HG02970 (cell line): ENCODE results near the gene PCDHA2.
"Not testable (repeated sequence)": the region's sequence is repeated elsewhere in the genome, so short reads cannot be mapped to it uniquely, and the experiment has no call there.

Experiments
- ATAC-seq: cut with Tn5 transposase; IDR thresholded peaks from one replicate; pipeline ENCODE4 v1.9.1; 2021; ENCODE audit warnings: mild to moderate bottlenecking, moderate library complexity, moderate number of reproducible peaks; ENCODE audit not compliant: unreplicated experiment, low FRiP score

The PCDHA2 gene

DNA sequence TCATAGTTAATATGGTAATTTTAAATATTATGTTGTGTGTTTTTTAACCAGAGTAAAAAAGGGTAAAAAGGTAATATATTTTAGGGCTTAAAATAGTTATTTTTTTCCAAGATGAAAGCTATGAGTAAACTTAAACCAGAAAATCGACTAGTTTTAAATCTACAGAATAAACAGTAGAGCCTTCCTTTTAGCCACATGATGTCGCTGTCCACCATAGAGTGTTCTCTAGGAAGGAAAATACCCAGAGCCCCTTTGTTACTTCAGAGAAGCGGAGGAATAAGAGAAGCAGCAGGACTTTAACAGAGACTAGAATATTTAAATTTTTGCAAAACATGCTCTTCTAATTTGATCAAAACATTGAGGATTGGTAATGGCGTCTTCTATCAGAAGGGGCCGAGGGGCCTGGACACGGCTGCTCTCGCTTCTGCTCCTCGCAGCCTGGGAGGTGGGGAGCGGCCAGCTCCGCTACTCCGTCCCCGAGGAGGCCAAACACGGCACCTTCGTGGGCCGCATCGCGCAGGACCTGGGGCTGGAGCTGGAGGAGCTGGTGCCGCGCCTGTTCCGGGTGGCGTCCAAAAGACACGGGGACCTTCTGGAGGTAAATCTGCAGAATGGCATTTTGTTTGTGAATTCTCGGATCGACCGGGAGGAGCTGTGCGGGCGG lies at the start of gene PCDHA2:
Gene PCDHA2 (plus strand): TSS at position 258 of the 664 bp plus-strand sequence.
- ATAC-seq = no peak

DNA sequence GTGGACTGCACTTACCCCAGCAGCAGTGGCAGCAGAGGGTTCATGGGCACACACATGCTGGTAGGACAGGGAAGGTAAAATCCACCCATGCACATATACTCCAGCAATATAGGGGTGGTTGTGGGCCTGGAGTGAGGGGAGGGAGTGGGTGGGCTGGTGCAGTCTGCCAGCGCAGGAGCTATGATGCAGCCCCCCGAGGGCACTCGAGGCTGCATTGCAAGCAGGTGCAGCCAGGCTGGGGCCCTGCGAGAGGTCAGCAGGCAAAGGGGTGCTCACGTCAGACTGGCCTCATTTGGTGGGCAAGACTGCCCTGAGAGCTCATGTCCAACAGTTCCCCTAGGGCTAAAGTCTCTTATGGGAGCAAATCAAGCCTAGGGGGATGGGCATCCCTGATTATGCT lies 41.1 kb upstream of the PCDHA2 start:
- no peak for ATAC-seq

DNA sequence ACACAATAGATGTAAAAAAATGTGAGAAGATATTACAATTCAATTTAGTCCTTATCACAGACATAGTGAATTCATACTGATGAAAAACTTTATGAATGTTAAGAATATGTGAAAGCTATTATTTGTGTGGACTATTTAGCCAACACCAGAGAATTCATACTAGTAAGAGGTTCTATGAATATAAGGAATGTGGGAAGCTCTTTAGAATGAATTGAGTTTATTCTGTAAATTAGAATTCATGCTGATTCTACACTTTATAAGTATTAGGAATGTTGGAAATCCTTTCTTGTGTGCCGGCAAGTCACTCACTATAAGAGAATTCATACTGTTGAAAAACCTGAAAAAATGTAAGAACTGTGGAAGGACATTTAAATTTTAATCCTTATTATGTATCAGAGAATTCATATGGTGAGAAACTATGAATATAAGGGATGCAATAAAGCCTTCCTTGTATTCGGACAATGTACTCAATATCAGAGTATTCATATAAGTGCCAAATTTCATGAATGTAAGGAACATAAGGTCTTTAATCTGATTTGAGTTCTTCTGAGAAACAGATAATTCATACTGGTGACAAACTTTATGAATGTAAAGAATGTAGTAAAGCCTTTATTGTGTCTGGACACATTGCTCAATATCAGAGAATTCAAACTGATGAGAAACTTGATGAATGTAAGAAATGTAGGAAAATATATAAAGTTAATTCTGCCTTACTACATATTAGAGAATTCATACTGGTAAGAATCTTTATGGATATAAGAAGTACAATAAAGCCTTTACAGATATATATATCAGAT lies 30.3 kb upstream of the PCDHA2 start:
- ATAC-seq = no peak

- no peak for ATAC-seq
These were observed 27.2 kb upstream of the PCDHA2 start for GRCh38 chr5:140767444-140767843.

GRCh38 chr5:140780512-140780911 lies 14.1 kb upstream of the PCDHA2 start:
- ATAC-seq = no peak

DNA sequence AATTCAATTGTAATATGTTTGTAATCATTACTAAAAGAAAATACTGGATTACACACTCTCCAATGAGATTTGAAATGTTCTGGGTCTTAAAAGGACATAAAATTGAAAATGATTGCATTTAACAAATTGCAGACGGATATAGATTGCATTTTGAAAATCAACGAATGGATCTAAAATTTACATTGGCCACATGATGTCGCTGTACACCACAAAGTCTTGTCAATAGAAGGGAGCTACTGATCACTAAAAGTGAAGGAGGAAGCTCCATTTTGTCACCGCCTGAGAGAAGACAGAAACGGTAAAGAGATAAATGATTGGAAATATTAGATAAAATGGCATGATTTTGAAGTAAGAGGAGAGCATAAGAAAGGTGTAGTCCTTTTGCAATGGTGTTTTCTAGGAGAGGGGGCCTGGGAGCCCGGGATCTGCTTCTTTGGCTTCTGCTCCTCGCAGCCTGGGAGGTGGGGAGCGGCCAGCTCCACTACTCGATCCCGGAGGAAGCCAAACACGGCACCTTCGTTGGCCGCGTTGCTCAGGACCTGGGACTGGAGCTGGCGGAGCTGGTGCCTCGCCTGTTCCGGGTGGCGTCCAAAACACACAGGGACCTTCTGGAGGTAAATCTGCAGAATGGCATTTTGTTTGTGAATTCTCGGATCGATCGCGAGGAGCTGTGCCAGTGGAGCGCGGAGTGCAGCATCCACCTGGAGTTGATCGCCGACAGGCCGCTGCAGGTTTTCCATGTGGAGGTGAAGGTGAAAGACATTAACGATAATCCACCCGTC lies 8.6 kb upstream of the PCDHA2 start, which contains the start of gene PCDHA1:
Gene PCDHA1 (plus strand): TSS at position 236 of the 782 bp plus-strand sequence.
- ATAC-seq = no peak

DNA sequence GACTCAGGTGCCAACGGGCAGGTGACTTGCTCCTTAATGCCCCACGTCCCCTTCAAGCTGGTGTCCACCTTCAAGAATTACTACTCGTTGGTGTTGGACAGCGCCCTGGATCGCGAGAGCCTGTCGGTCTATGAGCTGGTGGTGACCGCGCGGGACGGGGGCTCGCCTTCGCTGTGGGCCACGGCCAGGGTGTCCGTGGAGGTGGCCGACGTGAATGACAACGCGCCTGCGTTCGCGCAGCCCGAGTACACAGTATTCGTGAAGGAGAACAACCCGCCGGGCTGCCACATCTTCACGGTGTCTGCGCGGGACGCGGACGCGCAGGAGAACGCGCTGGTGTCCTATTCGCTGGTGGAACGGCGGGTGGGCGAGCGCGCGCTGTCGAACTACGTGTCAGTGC lies 7.2 kb upstream of the PCDHA2 start:
- ATAC-seq = not testable (repeated sequence)

GRCh38 chr5:140787849-140788504 lies 6.7 kb upstream of the PCDHA2 start:
- ATAC-seq = not testable (repeated sequence)

DNA sequence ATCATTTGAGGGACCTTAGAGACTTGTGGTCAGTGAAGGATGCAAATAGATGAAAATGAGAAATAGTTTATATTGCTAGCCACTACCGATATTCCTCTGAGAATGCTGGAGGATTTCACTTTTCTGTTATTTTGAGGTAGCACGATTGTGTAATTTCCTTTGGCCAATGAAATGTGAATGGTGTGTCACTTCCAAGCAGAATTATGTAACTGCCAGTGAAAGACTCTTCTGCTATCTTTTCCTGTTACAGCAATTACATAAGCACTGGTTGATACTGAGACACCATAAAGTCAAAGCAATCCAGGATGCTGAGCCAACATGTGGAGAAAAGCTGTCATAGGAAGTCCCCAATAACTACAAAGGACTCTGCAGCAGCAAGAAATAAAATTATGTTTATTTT lies 3.6 kb upstream of the PCDHA2 start:
- ATAC-seq = no peak

DNA sequence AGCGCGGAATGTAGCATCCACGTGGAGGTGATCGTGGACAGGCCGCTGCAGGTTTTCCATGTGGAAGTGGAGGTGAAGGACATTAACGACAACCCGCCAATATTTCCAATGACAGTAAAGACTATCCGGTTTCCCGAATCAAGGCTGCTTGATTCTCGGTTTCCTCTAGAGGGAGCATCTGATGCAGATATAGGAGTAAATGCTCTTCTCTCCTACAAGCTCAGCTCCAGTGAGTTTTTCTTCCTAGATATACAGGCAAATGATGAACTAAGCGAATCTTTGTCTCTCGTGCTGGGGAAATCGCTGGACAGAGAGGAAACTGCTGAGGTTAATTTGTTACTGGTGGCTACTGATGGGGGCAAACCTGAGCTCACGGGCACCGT lies 598 bp downstream of the PCDHA2 start:
- ATAC-seq = no peak

DNA sequence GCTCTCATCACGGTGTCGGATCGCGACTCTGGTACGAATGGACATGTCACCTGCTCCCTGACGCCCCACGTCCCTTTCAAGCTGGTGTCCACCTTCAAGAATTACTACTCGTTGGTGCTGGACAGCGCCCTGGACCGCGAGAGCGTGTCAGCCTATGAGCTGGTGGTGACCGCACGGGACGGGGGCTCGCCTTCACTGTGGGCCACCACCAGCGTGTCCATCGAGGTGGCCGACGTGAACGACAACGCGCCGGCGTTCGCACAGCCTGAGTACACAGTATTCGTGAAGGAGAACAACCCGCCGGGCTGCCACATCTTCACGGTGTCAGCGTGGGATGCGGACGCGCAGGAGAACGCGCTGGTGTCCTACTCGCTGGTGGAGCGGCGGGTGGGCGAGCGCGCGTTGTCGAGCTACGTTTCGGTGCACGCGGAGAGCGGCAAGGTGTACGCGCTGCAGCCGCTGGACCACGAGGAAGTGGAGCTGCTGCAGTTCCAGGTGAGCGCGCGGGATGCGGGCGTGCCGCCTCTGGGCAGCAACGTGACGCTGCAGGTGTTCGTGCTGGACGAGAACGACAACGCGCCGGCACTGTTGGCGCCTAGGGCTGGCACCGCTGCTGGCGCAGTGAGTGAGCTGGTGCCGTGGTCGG lies 1.5 kb downstream of the PCDHA2 start:
- not testable (repeated sequence) for ATAC-seq

DNA sequence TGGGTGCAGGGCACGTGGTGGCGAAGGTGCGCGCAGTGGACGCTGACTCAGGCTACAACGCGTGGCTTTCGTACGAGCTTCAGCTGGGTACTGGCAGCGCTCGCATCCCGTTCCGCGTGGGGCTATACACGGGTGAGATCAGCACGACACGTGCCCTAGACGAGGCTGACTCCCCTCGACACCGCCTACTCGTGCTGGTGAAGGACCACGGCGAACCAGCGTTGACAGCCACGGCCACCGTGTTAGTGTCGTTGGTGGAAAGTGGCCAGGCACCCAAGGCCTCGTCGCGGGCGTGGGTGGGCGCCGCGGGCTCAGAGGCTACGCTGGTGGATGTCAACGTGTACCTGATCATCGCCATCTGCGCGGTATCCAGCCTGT lies 2.1 kb downstream of the PCDHA2 start:
- ATAC-seq = no peak

- no peak for ATAC-seq
These were observed 6.3 kb downstream of the PCDHA2 start, which contains the start of gene PCDHA3 for GRCh38 chr5:140800816-140801493. Gene PCDHA3, plus strand, starts transcription at chr5:140801057.

DNA sequence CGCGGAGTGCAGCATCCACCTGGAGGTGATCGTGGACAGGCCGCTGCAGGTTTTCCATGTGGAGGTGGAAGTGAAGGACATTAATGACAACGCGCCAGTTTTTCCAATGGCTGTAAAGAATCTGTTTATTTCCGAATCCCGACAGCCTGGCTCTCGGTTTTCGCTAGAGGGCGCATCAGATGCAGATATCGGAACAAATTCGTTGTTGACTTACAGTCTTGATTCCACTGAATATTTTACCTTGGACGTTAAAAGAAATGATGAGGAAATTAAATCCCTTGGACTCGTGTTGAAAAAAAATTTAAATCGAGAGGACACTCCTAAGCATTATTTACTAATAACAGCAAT lies 6.8 kb downstream of the PCDHA2 start:
- ATAC-seq = no peak

DNA sequence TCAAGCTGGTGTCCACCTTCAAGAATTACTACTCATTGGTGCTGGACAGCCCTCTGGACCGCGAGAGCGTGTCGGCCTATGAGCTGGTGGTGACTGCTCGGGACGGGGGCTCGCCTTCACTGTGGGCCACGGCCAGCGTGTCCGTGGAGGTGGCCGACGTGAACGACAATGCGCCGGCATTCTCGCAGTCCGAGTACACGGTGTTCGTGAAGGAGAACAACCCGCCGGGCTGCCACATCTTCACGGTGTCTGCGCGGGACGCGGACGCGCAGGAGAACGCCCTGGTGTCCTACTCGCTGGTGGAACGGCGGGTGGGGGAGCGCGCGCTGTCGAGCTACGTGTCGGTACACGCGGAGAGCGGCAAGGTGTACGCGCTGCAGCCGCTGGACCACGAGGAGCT lies 7.7 kb downstream of the PCDHA2 start:
- not testable (repeated sequence) for ATAC-seq

DNA sequence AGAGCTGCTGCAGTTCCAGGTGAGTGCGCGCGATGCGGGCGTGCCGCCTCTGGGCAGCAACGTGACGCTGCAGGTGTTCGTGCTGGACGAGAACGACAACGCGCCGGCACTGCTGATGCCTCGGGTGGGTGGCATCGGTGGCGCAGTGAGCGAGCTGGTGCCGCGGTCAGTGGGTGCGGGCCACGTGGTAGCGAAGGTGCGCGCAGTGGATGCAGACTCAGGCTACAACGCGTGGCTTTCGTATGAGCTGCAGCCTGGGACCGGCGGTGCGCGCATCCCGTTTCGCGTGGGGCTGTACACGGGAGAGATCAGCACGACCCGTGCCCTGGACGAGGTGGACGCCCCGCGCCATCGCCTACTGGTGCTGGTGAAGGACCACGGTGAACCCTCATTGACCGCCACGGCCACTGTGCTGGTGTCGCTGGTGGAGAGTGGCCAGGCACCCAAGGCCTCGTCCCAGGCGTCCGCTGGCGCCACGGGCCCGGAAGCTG lies 8.2 kb downstream of the PCDHA2 start:
- ATAC-seq = no peak

GRCh38 chr5:140806834-140807775 lies 12.5 kb downstream of the PCDHA2 start, which contains the start of gene PCDHA4:
Gene PCDHA4, plus strand, starts transcription at chr5:140807068.
- ATAC-seq = no peak

DNA sequence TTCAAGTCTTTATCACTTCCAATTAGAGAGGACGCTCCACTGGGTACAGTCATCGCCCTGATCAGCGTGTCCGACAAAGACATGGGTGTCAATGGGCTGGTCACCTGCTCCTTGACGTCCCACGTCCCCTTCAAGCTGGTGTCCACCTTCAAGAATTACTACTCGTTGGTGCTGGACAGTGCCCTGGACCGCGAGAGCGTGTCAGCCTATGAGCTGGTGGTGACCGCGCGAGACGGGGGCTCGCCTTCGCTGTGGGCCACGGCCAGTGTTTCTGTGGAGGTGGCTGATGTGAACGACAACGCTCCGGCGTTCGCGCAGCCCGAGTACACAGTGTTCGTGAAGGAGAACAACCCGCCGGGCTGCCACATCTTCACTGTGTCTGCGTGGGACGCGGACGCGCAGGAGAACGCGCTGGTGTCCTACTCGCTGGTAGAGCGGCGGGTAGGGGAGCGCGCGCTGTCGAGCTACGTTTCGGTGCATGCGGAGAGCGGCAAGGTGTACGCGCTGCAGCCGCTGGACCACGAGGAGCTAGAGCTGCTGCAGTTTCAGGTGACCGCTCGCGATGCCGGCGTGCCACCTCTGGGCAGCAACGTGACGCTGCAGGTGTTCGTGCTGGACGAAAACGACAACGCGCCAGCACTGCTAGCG lies 13.7 kb downstream of the PCDHA2 start:
- not testable (repeated sequence) for ATAC-seq
